Ishikawa (cell line): Measurements from ENCODE around the gene MICAL3.

Experiments used
- EGR1 ChIP-seq: IDR thresholded peaks from 2 replicates; pipeline ENCODE4 v1.6.1; 2012
- EP300 ChIP-seq: IDR thresholded peaks from 2 replicates; pipeline ENCODE4 v1.6.1; 2012; ENCODE audit warnings: borderline replicate concordance
- TAF1 ChIP-seq: IDR thresholded peaks from 2 replicates; pipeline ENCODE4 v1.6.1; 2012; ENCODE audit warnings: low read depth, mild to moderate bottlenecking
- TF ChIP-seq, protein P1 (sequence below): IDR thresholded peaks from 2 replicates; pipeline ENCODE4 v1.6.1; 2012; ENCODE audit warnings: low read depth, mild to moderate bottlenecking

GRCh38 chr22:17876306-17876831 is 148.0 kb downstream of the MICAL3 start:
- no peak for TF ChIP-seq EGR1
- TF ChIP-seq, protein P1, sequence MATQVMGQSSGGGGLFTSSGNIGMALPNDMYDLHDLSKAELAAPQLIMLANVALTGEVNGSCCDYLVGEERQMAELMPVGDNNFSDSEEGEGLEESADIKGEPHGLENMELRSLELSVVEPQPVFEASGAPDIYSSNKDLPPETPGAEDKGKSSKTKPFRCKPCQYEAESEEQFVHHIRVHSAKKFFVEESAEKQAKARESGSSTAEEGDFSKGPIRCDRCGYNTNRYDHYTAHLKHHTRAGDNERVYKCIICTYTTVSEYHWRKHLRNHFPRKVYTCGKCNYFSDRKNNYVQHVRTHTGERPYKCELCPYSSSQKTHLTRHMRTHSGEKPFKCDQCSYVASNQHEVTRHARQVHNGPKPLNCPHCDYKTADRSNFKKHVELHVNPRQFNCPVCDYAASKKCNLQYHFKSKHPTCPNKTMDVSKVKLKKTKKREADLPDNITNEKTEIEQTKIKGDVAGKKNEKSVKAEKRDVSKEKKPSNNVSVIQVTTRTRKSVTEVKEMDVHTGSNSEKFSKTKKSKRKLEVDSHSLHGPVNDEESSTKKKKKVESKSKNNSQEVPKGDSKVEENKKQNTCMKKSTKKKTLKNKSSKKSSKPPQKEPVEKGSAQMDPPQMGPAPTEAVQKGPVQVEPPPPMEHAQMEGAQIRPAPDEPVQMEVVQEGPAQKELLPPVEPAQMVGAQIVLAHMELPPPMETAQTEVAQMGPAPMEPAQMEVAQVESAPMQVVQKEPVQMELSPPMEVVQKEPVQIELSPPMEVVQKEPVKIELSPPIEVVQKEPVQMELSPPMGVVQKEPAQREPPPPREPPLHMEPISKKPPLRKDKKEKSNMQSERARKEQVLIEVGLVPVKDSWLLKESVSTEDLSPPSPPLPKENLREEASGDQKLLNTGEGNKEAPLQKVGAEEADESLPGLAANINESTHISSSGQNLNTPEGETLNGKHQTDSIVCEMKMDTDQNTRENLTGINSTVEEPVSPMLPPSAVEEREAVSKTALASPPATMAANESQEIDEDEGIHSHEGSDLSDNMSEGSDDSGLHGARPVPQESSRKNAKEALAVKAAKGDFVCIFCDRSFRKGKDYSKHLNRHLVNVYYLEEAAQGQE: no peak
- TF ChIP-seq TAF1: no peak
- no peak for TF ChIP-seq EP300
